ENCODE data around the gene TRIP10. TPM values are rescaled to one million over a fixed set of nuclear protein-coding genes. Genes with fewer than 3 reads are reported as not detected.
A peak's percentile ranks its signal among the peaks of the same experiment; 100 is the strongest.

Gene TRIP10
- total and polyA plus RNA-seq, 2 of the 13 experiments (the other 11 are each of a cell fraction or from before 2014, with no cell fraction given) = 32.5 to 33.2 TPM

DNA sequence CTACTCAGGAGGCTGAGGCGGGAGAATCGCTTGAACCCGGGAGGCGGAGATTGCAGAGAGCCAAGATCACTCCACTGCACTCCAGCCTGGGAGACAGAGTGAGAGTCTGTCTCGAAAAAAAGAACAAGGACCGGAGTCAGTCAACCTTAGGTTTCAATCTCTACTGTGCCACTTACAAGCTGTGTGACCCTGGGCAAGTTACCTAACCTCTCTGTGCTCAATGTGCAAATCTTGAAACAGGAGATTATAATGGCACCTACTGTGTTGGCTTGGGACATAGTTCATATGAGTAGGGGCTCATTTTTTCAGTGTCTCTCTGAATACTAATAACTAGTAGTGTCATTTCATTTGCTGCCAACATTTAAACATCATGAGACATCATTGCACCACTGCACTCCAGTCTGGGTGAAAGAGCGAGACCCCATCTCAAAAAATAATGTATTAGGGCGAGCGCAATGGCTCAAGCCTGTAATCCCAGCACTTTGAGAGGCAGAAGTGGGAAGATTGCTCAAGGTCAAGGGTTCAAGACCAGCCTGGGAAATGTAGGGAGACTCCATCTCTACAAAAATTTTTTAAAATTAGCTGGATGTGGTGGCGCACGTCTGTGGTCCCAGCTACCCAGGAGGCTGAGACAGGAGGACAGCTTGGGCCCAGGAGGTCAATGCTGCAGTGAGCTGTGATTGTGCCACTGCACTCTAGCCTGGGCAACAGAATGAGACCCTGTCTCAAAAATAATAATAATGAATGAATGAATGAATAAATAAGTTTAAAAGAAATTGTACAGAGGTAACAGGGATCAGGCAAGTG lies 24.5 kb upstream of the TRIP10 start (continued):
- no peak for TF ChIP-seq PLRG1 (conservative IDR thresholded peaks at IDR 0.05)
- TF ChIP-seq, protein P1, sequence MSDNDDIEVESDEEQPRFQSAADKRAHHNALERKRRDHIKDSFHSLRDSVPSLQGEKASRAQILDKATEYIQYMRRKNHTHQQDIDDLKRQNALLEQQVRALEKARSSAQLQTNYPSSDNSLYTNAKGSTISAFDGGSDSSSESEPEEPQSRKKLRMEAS (IDR thresholded peaks at IDR 0.05) = no peak
- TF ChIP-seq ZNF746 (CRISPR knock-in tag; IDR thresholded peaks at IDR 0.05) = 0 out of 2 replicates have a peak, but pooled peaks have one; percentile 4
- TF ChIP-seq, protein P2, sequence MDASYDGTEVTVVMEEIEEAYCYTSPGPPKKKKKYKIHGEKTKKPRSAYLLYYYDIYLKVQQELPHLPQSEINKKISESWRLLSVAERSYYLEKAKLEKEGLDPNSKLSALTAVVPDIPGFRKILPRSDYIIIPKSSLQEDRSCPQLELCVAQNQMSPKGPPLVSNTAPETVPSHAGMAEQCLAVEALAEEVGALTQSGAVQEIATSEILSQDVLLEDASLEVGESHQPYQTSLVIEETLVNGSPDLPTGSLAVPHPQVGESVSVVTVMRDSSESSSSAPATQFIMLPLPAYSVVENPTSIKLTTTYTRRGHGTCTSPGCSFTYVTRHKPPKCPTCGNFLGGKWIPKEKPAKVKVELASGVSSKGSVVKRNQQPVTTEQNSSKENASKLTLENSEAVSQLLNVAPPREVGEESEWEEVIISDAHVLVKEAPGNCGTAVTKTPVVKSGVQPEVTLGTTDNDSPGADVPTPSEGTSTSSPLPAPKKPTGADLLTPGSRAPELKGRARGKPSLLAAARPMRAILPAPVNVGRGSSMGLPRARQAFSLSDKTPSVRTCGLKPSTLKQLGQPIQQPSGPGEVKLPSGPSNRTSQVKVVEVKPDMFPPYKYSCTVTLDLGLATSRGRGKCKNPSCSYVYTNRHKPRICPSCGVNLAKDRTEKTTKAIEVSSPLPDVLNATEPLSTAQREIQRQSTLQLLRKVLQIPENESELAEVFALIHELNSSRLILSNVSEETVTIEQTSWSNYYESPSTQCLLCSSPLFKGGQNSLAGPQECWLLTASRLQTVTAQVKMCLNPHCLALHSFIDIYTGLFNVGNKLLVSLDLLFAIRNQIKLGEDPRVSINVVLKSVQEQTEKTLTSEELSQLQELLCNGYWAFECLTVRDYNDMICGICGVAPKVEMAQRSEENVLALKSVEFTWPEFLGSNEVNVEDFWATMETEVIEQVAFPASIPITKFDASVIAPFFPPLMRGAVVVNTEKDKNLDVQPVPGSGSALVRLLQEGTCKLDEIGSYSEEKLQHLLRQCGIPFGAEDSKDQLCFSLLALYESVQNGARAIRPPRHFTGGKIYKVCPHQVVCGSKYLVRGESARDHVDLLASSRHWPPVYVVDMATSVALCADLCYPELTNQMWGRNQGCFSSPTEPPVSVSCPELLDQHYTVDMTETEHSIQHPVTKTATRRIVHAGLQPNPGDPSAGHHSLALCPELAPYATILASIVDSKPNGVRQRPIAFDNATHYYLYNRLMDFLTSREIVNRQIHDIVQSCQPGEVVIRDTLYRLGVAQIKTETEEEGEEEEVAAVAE (CRISPR knock-in tag; IDR thresholded peaks at IDR 0.05; ENCODE audit: borderline replicate concordance) = no peak
- TF ChIP-seq ZNF589 (CRISPR knock-in tag; conservative IDR thresholded peaks at IDR 0.05) = peak; percentile 24; the same call in 1 of the 2 replicates
- TF ChIP-seq ZFP90 (CRISPR knock-in tag; IDR thresholded peaks at IDR 0.05; ENCODE audit: borderline replicate concordance) = no peak
- TF ChIP-seq KMT2B (CRISPR knock-in tag; IDR thresholded peaks at IDR 0.05) = no peak
- no peak for TF ChIP-seq BRD4 (CRISPR knock-in tag; IDR thresholded peaks at IDR 0.05)
- peak; percentile 85; the same call in 1 of the 2 replicates for TF ChIP-seq SSRP1 (CRISPR knock-in tag; IDR thresholded peaks at IDR 0.05)
- TF ChIP-seq, protein P3, sequence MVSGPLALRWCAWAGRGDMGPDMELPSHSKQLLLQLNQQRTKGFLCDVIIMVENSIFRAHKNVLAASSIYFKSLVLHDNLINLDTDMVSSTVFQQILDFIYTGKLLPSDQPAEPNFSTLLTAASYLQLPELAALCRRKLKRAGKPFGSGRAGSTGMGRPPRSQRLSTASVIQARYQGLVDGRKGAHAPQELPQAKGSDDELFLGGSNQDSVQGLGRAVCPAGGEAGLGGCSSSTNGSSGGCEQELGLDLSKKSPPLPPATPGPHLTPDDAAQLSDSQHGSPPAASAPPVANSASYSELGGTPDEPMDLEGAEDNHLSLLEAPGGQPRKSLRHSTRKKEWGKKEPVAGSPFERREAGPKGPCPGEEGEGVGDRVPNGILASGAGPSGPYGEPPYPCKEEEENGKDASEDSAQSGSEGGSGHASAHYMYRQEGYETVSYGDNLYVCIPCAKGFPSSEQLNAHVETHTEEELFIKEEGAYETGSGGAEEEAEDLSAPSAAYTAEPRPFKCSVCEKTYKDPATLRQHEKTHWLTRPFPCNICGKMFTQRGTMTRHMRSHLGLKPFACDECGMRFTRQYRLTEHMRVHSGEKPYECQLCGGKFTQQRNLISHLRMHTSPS (CRISPR knock-in tag; IDR thresholded peaks at IDR 0.05; ENCODE audit: low read depth) = no peak
- no peak for TF ChIP-seq TBX3 (IDR thresholded peaks at IDR 0.05; ENCODE audit: borderline replicate concordance)
- TF ChIP-seq, protein P4, sequence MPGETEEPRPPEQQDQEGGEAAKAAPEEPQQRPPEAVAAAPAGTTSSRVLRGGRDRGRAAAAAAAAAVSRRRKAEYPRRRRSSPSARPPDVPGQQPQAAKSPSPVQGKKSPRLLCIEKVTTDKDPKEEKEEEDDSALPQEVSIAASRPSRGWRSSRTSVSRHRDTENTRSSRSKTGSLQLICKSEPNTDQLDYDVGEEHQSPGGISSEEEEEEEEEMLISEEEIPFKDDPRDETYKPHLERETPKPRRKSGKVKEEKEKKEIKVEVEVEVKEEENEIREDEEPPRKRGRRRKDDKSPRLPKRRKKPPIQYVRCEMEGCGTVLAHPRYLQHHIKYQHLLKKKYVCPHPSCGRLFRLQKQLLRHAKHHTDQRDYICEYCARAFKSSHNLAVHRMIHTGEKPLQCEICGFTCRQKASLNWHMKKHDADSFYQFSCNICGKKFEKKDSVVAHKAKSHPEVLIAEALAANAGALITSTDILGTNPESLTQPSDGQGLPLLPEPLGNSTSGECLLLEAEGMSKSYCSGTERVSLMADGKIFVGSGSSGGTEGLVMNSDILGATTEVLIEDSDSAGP (CRISPR knock-in tag; IDR thresholded peaks at IDR 0.05; ENCODE audit: borderline replicate concordance) = peak; percentile 26; the same call in 1 of the 2 replicates
- 0 out of 2 replicates have a peak, but pooled peaks have one; percentile 40 for TF ChIP-seq ATF7-NPFF (CRISPR knock-in tag; IDR thresholded peaks at IDR 0.05; ENCODE audit: low read depth)
- TF ChIP-seq, protein P5, sequence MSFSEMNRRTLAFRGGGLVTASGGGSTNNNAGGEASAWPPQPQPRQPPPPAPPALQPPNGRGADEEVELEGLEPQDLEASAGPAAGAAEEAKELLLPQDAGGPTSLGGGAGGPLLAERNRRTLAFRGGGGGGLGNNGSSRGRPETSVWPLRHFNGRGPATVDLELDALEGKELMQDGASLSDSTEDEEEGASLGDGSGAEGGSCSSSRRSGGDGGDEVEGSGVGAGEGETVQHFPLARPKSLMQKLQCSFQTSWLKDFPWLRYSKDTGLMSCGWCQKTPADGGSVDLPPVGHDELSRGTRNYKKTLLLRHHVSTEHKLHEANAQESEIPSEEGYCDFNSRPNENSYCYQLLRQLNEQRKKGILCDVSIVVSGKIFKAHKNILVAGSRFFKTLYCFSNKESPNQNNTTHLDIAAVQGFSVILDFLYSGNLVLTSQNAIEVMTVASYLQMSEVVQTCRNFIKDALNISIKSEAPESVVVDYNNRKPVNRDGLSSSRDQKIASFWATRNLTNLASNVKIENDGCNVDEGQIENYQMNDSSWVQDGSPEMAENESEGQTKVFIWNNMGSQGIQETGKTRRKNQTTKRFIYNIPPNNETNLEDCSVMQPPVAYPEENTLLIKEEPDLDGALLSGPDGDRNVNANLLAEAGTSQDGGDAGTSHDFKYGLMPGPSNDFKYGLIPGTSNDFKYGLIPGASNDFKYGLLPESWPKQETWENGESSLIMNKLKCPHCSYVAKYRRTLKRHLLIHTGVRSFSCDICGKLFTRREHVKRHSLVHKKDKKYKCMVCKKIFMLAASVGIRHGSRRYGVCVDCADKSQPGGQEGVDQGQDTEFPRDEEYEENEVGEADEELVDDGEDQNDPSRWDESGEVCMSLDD (CRISPR knock-in tag; IDR thresholded peaks at IDR 0.05; ENCODE audit: borderline replicate concordance) = no peak
- no peak for TF ChIP-seq ELF4 (CRISPR knock-in tag; IDR thresholded peaks at IDR 0.05; ENCODE audit: borderline replicate concordance)
- 0 out of 2 replicates have a peak, but pooled peaks have one; percentile 50 for TF ChIP-seq ZNF264 (CRISPR knock-in tag; IDR thresholded peaks at IDR 0.05)
- TF ChIP-seq ZNF234 (CRISPR knock-in tag; conservative IDR thresholded peaks at IDR 0.05) = no peak
- TF ChIP-seq YEATS4 (CRISPR knock-in tag; IDR thresholded peaks at IDR 0.05; ENCODE audit: borderline replicate concordance) = no peak

Measured in HepG2 (cell line).